Heart right ventricle (tissue), 16 donors: ENCODE data around the gene NKTR. TPM values are rescaled to one million over a fixed set of nuclear protein-coding genes. Genes with fewer than 3 reads are reported as not detected.

Experiments
- ATAC-seq, 8 donors: fragments of 200-7000 bp; cut with Tn5 transposase; one replicate each; pipeline ENCODE4 v1.9.1; 2020; ENCODE audit warnings: mild to moderate bottlenecking in 8 of 8, moderate library complexity in 8 of 8, moderate number of reproducible peaks in 1 of 8
- DNase-seq, 2 donors: peaks; one replicate each; pipeline ENCODE4 v3.0.0-alpha.2; 2020
- H3K27ac ChIP-seq, 10 donors: fragments of 200-600 bp; sonication (generic) in 2 of 10; one replicate each; pipeline versions ENCODE4 v1.5.0 to v1.8.0; 2020 to 2022; ENCODE audit warnings: mild to moderate bottlenecking in 3 of 10
- H3K27me3 ChIP-seq, 7 donors: fragments of 200-600 bp; one replicate each; pipeline ENCODE4 v1.8.0; 2021 to 2022; ENCODE audit warnings: mild to moderate bottlenecking in 2 of 7
- H3K36me3 ChIP-seq, 9 donors: fragments of 200-600 bp; sonication (generic) in 1 of 9; one replicate each; pipeline versions ENCODE4 v1.5.0 to v1.8.0; 2020 to 2022; ENCODE audit warnings: mild to moderate bottlenecking in 2 of 9
- H3K4me1 ChIP-seq, 9 donors: fragments of 200-600 bp; sonication (generic) in 1 of 9; one replicate each; pipeline versions ENCODE4 v1.5.0 to v1.8.0; 2020 to 2022; ENCODE audit warnings: mild to moderate bottlenecking in 4 of 9
- H3K4me3 ChIP-seq, 10 donors: fragments of 200-600 bp; sonication (generic) in 2 of 10; one replicate each; pipeline versions ENCODE4 v1.5.0 to v1.8.0; 2020 to 2022; ENCODE audit warnings: mild to moderate bottlenecking in 7 of 10, moderate library complexity in 2 of 10
- H3K9me3 ChIP-seq, 11 donors: fragments of 200-600 bp in 10 of 11; sonication (generic) in 2 of 11; one replicate each; pipeline versions ENCODE4 v1.5.0 to v1.8.0; 2013 to 2022; ENCODE audit warnings: mild to moderate bottlenecking in 2 of 11, control low read depth in 1 of 11, moderate library complexity in 1 of 11
- CTCF ChIP-seq, 9 donors: fragments of 200-600 bp; sonication (generic) in 2 of 9; IDR thresholded peaks; one replicate each; pipeline versions ENCODE4 v1.5.0 to v1.8.0; 2021 to 2022; ENCODE audit warnings: antibody characterized with exemption in 9 of 9, mild to moderate bottlenecking in 5 of 9, moderate library complexity in 1 of 9
- WGBS, 2 donors: extraction: QIAGEN DNeasy Blood & Tissue Kit; methylation state at CpG; one replicate each; pipeline ENCODE4 v1.1.7; 2013; ENCODE audit warnings: inconsistent platforms in 1 of 2; 5-methylcytosine and 5-hydroxymethylcytosine counted together
- intact Hi-C, 10 donors: fragments of 100-400 bp; cut with DNase I; formaldehyde crosslinking; loops; one replicate each; pipeline versions ENCODE4 v1.11.1 to v1.14.2; 2022
- polyA plus RNA-seq, 2 donors: library from polyadenylated mRNA; stranded (reverse); fragments of 200-250 nt; gene quantifications; one replicate each; pipeline ENCODE4 v1.2.3, GENCODE V29; 2013
- total RNA-seq, 10 donors: library from RNA; stranded (reverse); fragmentation: NEBNext Ultra II Directional in 3 of 10; extraction: Animal tissue kit (Norgen Biotek cat#: 25700) in 3 of 10; gene quantifications; one replicate each; pipeline versions ENCODE4 v1.2.1 to v1.2.4, GENCODE V29; 2021 to 2023
- donor health status: Arrhythmogenic right ventricular cardiomyopathy.
- donor health status: ischemic (EF 13 %, LVEDD 7.1; RV severe dilation, severe dysfunction).
- donor health status: healthy with polysubstance abuse.
- donor health status: DM: no; HTN: yes; CAD: no.
- donor health status: DM: no; HTN: no; CAD: no.
- donor health status: ischemic (EF 25% LVEDD 6.9; RV normal size, moderate dysfunction).
- donor health status: ischemic (EF 25% LVEDD 5.7; RV mildly dilated, moderate dysfunction).
- donor health status: healthy.
- donor health status: DM: yes; HTN: yes; CAD: no.
- donor health status: Ischemic cardiomyopathy.
- donor health status: ischemic (EF 35%, LVEDD 5.7; RV mildly dilated, moderate dysfunction).
- donor health status: nonischemic (EF 11% LVEDD 7.7; RV severe dilation, severe dysfunction).
- donor health status: DM: yes; HTN: yes; CAD: no.
- donor health status: PGD.
- donor health status: ischemic (EF 29% LVEDD 5.4; RV normal size, mild dysfunction).
- donor health status: nonischemic (EF 23%, LVEDD 6.1; RV moderate dilation, normal function).

Gene NKTR
- total and polyA plus RNA-seq, 12 donors: 10.2 to 59.3 (median 21.9) TPM

GRCh38 chr3:42655980-42656679 lies 55.6 kb downstream of the NKTR start:
- Histone ChIP-seq H3K9me3 (no peaks in the 10 kb centered on the region), H3K27me3 (no peaks in the 10 kb centered on the region), H3K4me3 (peak overlapping the region in 1 of 10 donors; percentile 78), H3K36me3 (peaks cover 0 to 27% (median 8%) of the 10 kb centered on the region in 9 donors), H3K4me1 (peaks cover 32 to 89% (median 56%) of the 10 kb centered on the region in 9 donors), H3K27ac (peak overlapping the region in 8 of 10 donors; percentile 92 to 99 (median 96))
- 81% methylated on average over 6 of the region's 6 CpGs for WGBS, 2 donors
- ATAC-seq (peak in 1 of 8 donors; percentile 7), DNase-seq (no peak)
- intact Hi-C loops: loop anchor here in 5 of 10 donors (2.0 to 10.0 kb wide), 5 partner anchors 71 to 91 kb away; partner anchors contain the start of gene SEC22C (in 1 of the 5)
- no peak for TF ChIP-seq CTCF (IDR thresholded peaks at IDR 0.05)

DNA sequence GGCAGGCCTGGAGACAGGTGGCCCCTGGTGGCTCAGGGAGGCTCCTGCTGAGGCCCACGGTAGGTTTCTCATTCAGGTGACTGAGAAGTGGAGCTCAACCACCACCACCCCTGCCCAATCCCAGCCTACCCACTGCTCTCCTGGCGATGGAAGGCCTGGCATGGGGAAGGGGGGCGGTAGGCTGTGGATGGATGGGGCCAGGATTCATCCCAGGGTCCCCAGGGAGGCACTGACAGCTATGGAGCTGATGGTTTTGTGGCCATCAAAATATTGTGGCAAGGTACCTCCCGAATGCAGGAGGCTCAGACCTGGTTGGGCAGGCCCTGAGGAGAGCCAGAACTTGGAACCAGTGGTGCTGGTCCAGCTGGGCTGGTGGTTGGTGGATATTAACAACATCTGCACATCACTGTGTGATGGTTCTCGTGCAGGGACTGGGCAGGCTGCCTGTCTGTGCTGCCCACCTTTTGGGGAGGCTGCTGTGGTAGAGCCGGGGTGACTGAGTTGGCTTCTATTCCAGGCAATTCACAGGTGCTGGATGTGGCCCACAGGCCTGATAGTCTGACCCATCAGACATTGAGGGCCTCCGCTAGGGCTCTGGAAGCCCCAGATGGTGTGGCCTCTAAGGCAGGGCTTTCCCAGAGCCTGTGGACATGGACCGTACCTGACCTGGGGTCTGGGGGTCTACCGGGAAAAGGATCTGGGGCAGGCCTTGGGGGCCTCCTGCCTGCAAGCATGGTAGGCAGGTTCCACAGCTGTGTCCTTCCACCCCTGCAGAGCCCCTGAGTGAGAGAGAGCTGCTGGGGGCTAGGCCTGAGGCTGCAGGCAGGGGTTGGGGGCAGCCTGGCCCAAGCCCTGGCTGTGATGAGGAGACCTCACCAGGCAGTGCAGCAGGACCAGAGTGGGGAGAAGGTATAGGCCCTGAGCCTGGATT lies 56.5 kb downstream of the NKTR start:
- WGBS, 2 donors: 84 to 86% methylated on average over 9 of the region's 9 CpGs
- intact Hi-C loops: loop anchor here in 5 of 10 donors (2.0 to 10.0 kb wide), 5 partner anchors 72 to 90 kb away; partner anchors contain the start of gene SEC22C (in 1 of the 5)
- ATAC-seq: no peak

DNA sequence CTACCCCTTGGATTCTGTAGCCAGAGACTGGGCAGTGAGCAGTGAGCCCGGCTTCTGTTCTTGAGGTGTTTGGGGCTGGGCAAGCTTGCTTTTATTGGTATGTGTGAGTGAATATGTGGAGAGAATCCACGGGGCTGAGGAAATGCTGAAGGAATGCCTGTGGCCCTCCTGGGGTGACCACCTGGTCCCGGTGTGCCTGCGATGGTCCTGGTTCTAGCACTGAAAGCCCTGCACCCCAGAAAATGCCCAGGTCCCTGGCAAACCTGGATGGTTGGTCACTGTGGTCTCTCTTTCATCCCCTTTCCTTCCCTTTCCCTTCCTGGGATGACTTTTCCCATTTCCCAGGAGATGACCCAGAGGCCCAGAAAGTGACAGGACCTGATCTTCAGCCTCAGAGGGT lies 57.2 kb downstream of the NKTR start:
- TF ChIP-seq CTCF (IDR thresholded peaks at IDR 0.05): no peak
- DNase-seq (no peak), ATAC-seq (no peak)
- Histone ChIP-seq H3K9me3 (no peaks in the 10 kb centered on the region), H3K4me1 (peaks cover 23 to 79% (median 45%) of the 10 kb centered on the region in 9 donors), H3K27ac (peak overlapping the region in 2 of 10 donors; percentile 50 to 62), H3K4me3 (no peak overlapping the region), H3K27me3 (no peaks in the 10 kb centered on the region), H3K36me3 (peaks cover 0 to 38% (median 8%) of the 10 kb centered on the region in 9 donors)
- 72 to 88% methylated on average over 4 of the region's 4 CpGs for WGBS, 2 donors
- intact Hi-C loops: loop anchor here in 5 of 10 donors (2.0 to 10.0 kb wide), 5 partner anchors 73 to 90 kb away; partner anchors contain the start of gene SEC22C (in 1 of the 5)

More for the DNA sequence above, 56.5 kb downstream of the NKTR start:
- H3K4me3 ChIP-seq: no peak overlapping the region
- no peaks in the 10 kb centered on the region for H3K9me3 ChIP-seq
- peak overlapping the region in 6 of 10 donors; percentile 15 to 99 (median 80) for H3K27ac ChIP-seq
- peaks cover 31 to 85% (median 53%) of the 10 kb centered on the region in 9 donors for H3K4me1 ChIP-seq
- no peak for DNase-seq
- H3K27me3 ChIP-seq: no peaks in the 10 kb centered on the region
- no peak for TF ChIP-seq CTCF (IDR thresholded peaks at IDR 0.05)
- H3K36me3 ChIP-seq: peaks cover 0 to 33% (median 8%) of the 10 kb centered on the region in 9 donors
